Osteocyte (in vitro differentiated cells): Measurements from ENCODE around the gene TXNDC17. TPM values are rescaled to one million over a fixed set of nuclear protein-coding genes. Genes with fewer than 3 reads are reported as not detected.

ENCODE experiments used
- DNase-seq: peaks from one replicate; pipeline ENCODE4 v3.0.0; 2021; ENCODE audit warnings: mixed read lengths; ENCODE audit not compliant: unreplicated experiment; ENCODE audit errors: extremely low spot score
- H3K27ac Mint-ChIP-seq: one replicate; pipeline ENCODE4 v1.8.0; 2021; ENCODE audit warnings: mild to moderate bottlenecking, mixed read lengths; ENCODE audit not compliant: unreplicated experiment
- H3K27me3 Mint-ChIP-seq: one replicate; pipeline ENCODE4 v1.8.0; 2021; ENCODE audit warnings: mixed read lengths; ENCODE audit not compliant: unreplicated experiment
- H3K36me3 Mint-ChIP-seq: one replicate; pipeline ENCODE4 v1.8.0; 2021; ENCODE audit warnings: mixed read lengths; ENCODE audit not compliant: unreplicated experiment
- H3K4me1 Mint-ChIP-seq: one replicate; pipeline ENCODE4 v1.8.0; 2021; ENCODE audit warnings: mixed read lengths; ENCODE audit not compliant: unreplicated experiment
- H3K4me3 Mint-ChIP-seq: one replicate; pipeline ENCODE4 v1.8.0; 2021; ENCODE audit warnings: mild to moderate bottlenecking, moderate library complexity, mixed read lengths; ENCODE audit not compliant: unreplicated experiment
- H3K9me3 Mint-ChIP-seq: one replicate; pipeline ENCODE4 v1.8.0; 2021; ENCODE audit warnings: mixed read lengths; ENCODE audit not compliant: unreplicated experiment
- CTCF ChIP-seq: fragments of 200-600 bp; sonication (generic); IDR thresholded peaks from 2 replicates; pipeline ENCODE4 v1.5.0; 2021; ENCODE audit warnings: antibody characterized with exemption, mild to moderate bottlenecking, moderate library complexity
- total RNA-seq: library from RNA; stranded (reverse); gene quantifications from 2 replicates; pipeline ENCODE4 v1.2.1, GENCODE V29; 2021

The TXNDC17 gene
- total RNA-seq, 1 donor from 2014 or later: 53.5 TPM

GRCh38 chr17:6638046-6638908 is 2.6 kb upstream of the TXNDC17 start:
- peaks cover 37% of the 10 kb centered on the region for H3K4me1 Mint-ChIP-seq
- H3K27me3 Mint-ChIP-seq: no peaks in the 10 kb centered on the region
- no peak for TF ChIP-seq CTCF
- peak overlapping the region; percentile 93 for H3K4me3 Mint-ChIP-seq
- peaks cover 4% of the 10 kb centered on the region for H3K9me3 Mint-ChIP-seq
- H3K27ac Mint-ChIP-seq: peak overlapping the region; percentile 50
- H3K36me3 Mint-ChIP-seq: peaks cover 19% of the 10 kb centered on the region
- DNase-seq: no peak

- no peak for TF ChIP-seq CTCF
Measured at GRCh38 chr17:6639014-6639585, 1.8 kb upstream of the TXNDC17 start.

GRCh38 chr17:6639586-6640535 is 999 bp upstream of the TXNDC17 start:
- Mint-ChIP-seq H3K4me1 (peaks cover 38% of the 10 kb centered on the region), H3K36me3 (peaks cover 10% of the 10 kb centered on the region), H3K9me3 (no peaks in the 10 kb centered on the region), H3K4me3 (peak overlapping the region; percentile 93), H3K27me3 (no peaks in the 10 kb centered on the region), H3K27ac (peak overlapping the region; percentile 99)
- peak; percentile 88 for DNase-seq
- no peak for TF ChIP-seq CTCF

More at GRCh38 chr17:6639014-6639585, 1.8 kb upstream of the TXNDC17 start:
- H3K4me3 Mint-ChIP-seq: peak overlapping the region; percentile 93
- H3K36me3 Mint-ChIP-seq: peaks cover 15% of the 10 kb centered on the region
- no peaks in the 10 kb centered on the region for H3K9me3 Mint-ChIP-seq
- peak overlapping the region; percentile 99 for H3K27ac Mint-ChIP-seq
- DNase-seq: no peak
- peaks cover 38% of the 10 kb centered on the region for H3K4me1 Mint-ChIP-seq
- H3K27me3 Mint-ChIP-seq: no peaks in the 10 kb centered on the region

GRCh38 chr17:6641247-6641863 is 495 bp downstream of the TXNDC17 start:
- TF ChIP-seq CTCF: no peak
- no peak for DNase-seq
- H3K27ac Mint-ChIP-seq: peak overlapping the region; percentile 99
- peaks cover 12% of the 10 kb centered on the region for H3K36me3 Mint-ChIP-seq
- no peaks in the 10 kb centered on the region for H3K9me3 Mint-ChIP-seq
- no peaks in the 10 kb centered on the region for H3K27me3 Mint-ChIP-seq
- peaks cover 38% of the 10 kb centered on the region for H3K4me1 Mint-ChIP-seq
- peak overlapping the region; percentile 93 for H3K4me3 Mint-ChIP-seq
